ENCODE measurements around the gene SGSH. TPM values are rescaled to one million over a fixed set of nuclear protein-coding genes. Genes with fewer than 3 reads are reported as not detected.

The SGSH gene
- total RNA-seq, 1 experiment from 2014 or later = 19.8 TPM

DNA sequence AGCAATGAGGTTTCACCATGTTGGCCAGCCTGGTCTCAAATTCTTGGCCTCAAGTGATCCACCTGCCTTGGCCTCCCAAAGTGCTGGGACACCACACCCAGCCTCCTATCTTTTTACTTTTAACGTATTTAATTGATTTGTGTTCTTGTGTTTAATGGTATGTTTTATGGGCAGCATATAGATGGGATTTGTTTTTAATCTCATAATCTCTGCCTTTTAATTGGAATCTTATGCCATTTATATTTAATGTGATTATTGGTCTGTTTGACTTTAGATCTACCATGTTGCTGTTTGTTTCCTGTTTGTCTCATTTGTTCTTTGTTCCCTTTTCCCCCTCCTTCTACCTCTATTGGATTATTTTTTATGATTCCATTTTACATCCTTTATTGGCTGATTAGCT lies 12.3 kb upstream of the SGSH start:
- Histone ChIP-seq H2AFZ (ENCODE audit: low read length) (no peak overlapping the region), H2BK5ac (ENCODE audit: insufficient read length, low read length) (no peak overlapping the region), H4K20me1 (ENCODE audit: control insufficient read depth, insufficient read depth, insufficient read length) (no peaks in the 10 kb centered on the region), H3K14ac (ENCODE audit: insufficient read depth, low read length) (no peak overlapping the region), H3K9me3 (ENCODE audit: control insufficient read depth, low read depth, low read length) (peaks cover 4% of the 10 kb centered on the region), H3K4ac (ENCODE audit: low read depth, low read length) (no peak overlapping the region), H3K9ac (ENCODE audit: extremely low read depth, insufficient read length, low read length) (no peak overlapping the region), H3K27ac (ENCODE audit: insufficient read length, low read depth, low read length) (no peak overlapping the region), H2BK12ac (ENCODE audit: insufficient read length, low read depth, low read length) (no peak overlapping the region), H3K4me1 (ENCODE audit: insufficient read depth, low read length) (no peaks in the 10 kb centered on the region), H2BK120ac (ENCODE audit: low read depth, low read length, poor library complexity, severe bottlenecking) (no peak overlapping the region), H3K56ac (ENCODE audit: insufficient read length, low read depth, low read length) (no peak overlapping the region), H3K27me3 (ENCODE audit: insufficient read depth, low read length) (no peaks in the 10 kb centered on the region), H4K91ac (ENCODE audit: insufficient read length, low read depth, low read length) (no peak overlapping the region), H2AK5ac (ENCODE audit: insufficient read length, low read length) (no peak overlapping the region), H2BK15ac (ENCODE audit: low read depth, low read length) (no peak overlapping the region), H3K18ac (ENCODE audit: insufficient read length, low read depth, low read length) (no peak overlapping the region), H2BK20ac (ENCODE audit: low read depth, low read length, poor library complexity, severe bottlenecking) (no peak overlapping the region), H4K8ac (replicated peaks; ENCODE audit: insufficient read length, low read depth, low read length) (no peak overlapping the region), H4K5ac (ENCODE audit: insufficient read length, low read depth, low read length) (no peak overlapping the region), H3K4me2 (ENCODE audit: insufficient read depth, insufficient read length, low read length) (no peak overlapping the region), H3K23me2 (ENCODE audit: insufficient read length, low read depth, low read length, poor library complexity, severe bottlenecking) (no peaks in the 10 kb centered on the region), H3K79me2 (ENCODE audit: insufficient read depth, low read length) (no peaks in the 10 kb centered on the region), H3K23ac (ENCODE audit: insufficient read length, low read depth, low read length) (no peak overlapping the region), H3T11ph (ENCODE audit: low read length) (no peak overlapping the region), H3K79me1 (ENCODE audit: insufficient read depth, low read depth, low read length, poor library complexity, severe bottlenecking) (no peaks in the 10 kb centered on the region)
- H3K4me3 Mint-ChIP-seq = no peak overlapping the region
- no peaks in the 10 kb centered on the region for H3K27me3 Mint-ChIP-seq (ENCODE audit: low read depth)
- H3K9me3 Mint-ChIP-seq = peaks cover 13 to 21% of the 10 kb centered on the region in 2 experiments
- H3K36me3 Mint-ChIP-seq (ENCODE audit: insufficient read depth in 1 of 3, low read depth in 3 of 3) = peaks cover 30 to 53% (median 50%) of the 10 kb centered on the region in 3 experiments
- H3K4me1 Mint-ChIP-seq = no peaks in the 10 kb centered on the region
- DNase-seq = no peak
- no CpG with 5 or more reads among the region's 1 CpG for WGBS (ENCODE audit: extremely low coverage, insufficient read length, low lambda C conversion rate)
- H3K27ac Mint-ChIP-seq = no peak overlapping the region
- TF ChIP-seq, protein P1, sequence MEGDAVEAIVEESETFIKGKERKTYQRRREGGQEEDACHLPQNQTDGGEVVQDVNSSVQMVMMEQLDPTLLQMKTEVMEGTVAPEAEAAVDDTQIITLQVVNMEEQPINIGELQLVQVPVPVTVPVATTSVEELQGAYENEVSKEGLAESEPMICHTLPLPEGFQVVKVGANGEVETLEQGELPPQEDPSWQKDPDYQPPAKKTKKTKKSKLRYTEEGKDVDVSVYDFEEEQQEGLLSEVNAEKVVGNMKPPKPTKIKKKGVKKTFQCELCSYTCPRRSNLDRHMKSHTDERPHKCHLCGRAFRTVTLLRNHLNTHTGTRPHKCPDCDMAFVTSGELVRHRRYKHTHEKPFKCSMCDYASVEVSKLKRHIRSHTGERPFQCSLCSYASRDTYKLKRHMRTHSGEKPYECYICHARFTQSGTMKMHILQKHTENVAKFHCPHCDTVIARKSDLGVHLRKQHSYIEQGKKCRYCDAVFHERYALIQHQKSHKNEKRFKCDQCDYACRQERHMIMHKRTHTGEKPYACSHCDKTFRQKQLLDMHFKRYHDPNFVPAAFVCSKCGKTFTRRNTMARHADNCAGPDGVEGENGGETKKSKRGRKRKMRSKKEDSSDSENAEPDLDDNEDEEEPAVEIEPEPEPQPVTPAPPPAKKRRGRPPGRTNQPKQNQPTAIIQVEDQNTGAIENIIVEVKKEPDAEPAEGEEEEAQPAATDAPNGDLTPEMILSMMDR (conservative IDR thresholded peaks at IDR 0.05) = no peak
